Heart left ventricle (tissue), 13 donors: ENCODE data around the gene SSX2IP.

ENCODE experiments used
- CTCF ChIP-seq, 12 donors: fragments of 200-600 bp; sonication (generic) in 4 of 12; IDR thresholded peaks; one replicate each; pipeline versions ENCODE4 v1.5.0 to v1.8.0; 2018 to 2022; ENCODE audit warnings: antibody characterized with exemption in 12 of 12, mild to moderate bottlenecking in 5 of 12
- POLR2A ChIP-seq, 2 donors: fragments of 450-650 bp; IDR thresholded peaks; one replicate each; pipeline ENCODE4 v1.6.1; 2017; ENCODE audit warnings: antibody characterized with exemption in 2 of 2, mild to moderate bottlenecking in 2 of 2, moderate library complexity in 2 of 2
- donor health status: ischemic (EF 13 %, LVEDD 7.1; RV severe dilation, severe dysfunction).
- donor health status: DM: no; HTN: yes; CAD: no.
- donor health status: DM: no; HTN: no; CAD: no.
- donor health status: ischemic (EF 25% LVEDD 6.9; RV normal size, moderate dysfunction).
- donor health status: ischemic (EF 25% LVEDD 5.7; RV mildly dilated, moderate dysfunction).
- donor health status: ischemic (EF 35%, LVEDD 5.7; RV mildly dilated, moderate dysfunction).
- donor health status: nonischemic (EF 11% LVEDD 7.7; RV severe dilation, severe dysfunction).
- donor health status: DM: yes; HTN: yes; CAD: no.
- donor health status: PGD.
- donor health status: ischemic (EF 29% LVEDD 5.4; RV normal size, mild dysfunction).
- donor health status: nonischemic (EF 23%, LVEDD 6.1; RV moderate dilation, normal function).

- TF ChIP-seq CTCF (IDR thresholded peaks at IDR 0.05) (no peak), POLR2A (IDR thresholded peaks at IDR 0.05) (no peak)
These were observed 46.2 kb upstream of the SSX2IP start for GRCh38 chr1:84736445-84736844.
